DMS53 (cell line): Measurements from ENCODE around the gene GZMB.
A peak's percentile ranks its signal among the peaks of the same experiment; 100 is the strongest.
"Not testable (repeated sequence)": the region's sequence is repeated elsewhere in the genome, so short reads cannot be mapped to it uniquely, and the experiment has no call there.

Experiments
- DNase-seq: peaks from one replicate; lab custom pipeline; 2025; lab: John Stamatoyannopoulos, UW

GZMB gene

GRCh38 chr14:24631749-24632335 lies 2.1 kb downstream of the GZMB start:
- DNase-seq = no peak

DNA sequence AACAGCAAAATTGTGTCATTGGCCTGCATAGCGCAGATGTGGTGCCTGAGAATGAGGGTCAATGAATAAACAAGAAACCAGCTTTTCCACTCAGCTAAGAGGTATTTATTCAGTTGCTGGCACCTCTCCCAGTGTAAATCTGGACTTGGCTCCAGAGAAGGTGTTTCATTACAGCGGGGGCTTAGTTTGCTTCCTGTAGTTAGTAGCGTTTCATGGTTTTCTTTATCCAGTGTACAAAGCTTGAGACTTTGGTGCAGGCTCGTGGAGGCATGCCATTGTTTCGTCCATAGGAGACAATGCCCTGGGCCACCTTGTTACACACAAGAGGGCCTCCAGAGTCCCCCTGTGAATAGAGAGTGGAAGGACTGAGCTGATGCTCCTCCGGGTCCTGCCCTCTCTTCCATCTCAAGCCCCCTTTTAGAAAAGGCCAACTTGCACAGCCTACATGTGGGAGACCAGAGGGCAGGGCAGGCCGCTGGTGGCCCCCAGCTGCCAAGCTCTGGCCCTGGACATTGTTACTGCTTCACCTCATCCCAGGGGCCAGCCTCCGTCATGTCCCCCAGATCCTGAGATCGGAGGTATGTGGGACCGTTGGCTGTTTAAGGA lies 3.0 kb downstream of the GZMB start:
- DNase-seq = peak; percentile 91

- no peak for DNase-seq
Measured at GRCh38 chr14:24630087-24630871, 3.7 kb downstream of the GZMB start.

GRCh38 chr14:24629521-24629920 lies 4.5 kb downstream of the GZMB start:
- no peak for DNase-seq

GRCh38 chr14:24613747-24614146 lies 20.2 kb downstream of the GZMB start:
- no peak for DNase-seq

DNA sequence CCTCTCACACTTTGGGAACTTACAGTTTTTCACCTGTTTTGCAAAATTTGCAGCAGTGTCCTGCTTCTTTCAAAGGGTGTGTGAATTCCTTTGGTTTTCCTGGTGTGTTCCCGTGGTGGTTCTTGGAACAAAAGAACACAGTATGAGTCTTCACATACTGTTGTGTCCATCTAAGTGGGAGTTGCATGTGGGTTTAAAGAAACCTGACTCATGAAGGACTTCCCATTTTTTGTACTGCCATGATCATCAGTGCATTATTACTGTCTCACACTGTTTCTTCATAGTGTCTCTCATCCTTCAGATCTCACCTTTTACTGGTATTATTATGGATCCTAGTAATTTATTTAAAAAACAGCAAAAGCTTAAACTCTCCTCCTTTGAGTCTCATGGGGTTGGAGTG lies 20.7 kb downstream of the GZMB start:
- no peak for DNase-seq

- DNase-seq = peak; percentile 52
Measured at GRCh38 chr14:24612196-24612595, 21.8 kb downstream of the GZMB start.

GRCh38 chr14:24609655-24610344 lies 24.2 kb downstream of the GZMB start, which contains the start of gene GZMH:
Gene GZMH, minus strand, starts transcription at chr14:24609685. Its CDS starts 72 bp downstream, at chr14:24609613.
- no peak for DNase-seq

DNA sequence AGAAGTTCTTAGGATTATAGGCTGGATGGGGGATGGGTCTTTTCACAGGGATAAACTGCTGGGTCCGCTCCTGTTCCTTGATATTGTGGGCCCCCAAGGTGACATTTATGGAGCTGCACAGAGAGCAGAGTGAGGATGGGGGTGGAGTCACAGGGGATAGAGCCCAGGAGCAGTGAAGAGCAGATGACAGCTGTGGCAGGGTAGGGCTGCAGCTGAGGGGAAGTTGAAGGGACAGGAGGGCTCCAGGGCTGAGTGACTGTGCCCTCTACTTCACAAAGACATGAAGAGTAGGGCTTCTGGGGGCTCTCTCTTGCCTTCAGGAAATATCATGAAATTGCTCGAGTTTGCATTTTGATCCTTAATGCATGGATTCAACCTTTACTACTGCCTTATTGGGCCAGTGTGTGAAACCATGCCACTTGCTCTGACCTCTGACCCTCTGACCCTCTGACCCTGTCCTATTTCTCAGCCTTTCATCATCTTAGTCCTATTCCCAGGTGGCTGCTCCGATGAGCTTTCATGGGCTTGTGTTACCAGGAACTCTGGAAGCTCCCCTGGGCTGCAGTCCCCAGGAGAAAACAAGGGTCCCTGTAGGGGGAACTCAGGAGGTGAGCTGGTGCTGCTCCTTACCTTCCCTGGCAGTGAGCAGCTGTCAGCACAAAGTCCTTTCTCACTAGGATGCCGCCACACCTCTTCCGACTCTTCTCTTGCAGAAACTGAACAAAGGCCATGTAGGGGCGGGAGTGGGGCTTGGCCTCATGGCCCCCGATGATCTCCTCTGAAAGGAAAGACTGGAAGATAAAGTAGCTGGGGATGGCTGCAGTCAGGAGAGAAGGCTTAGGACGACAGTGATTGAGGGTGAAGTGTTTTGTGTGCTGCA lies 26.1 kb downstream of the GZMB start:
- no peak for DNase-seq

GRCh38 chr14:24607081-24607480 lies 26.9 kb downstream of the GZMB start:
- DNase-seq = no peak

GRCh38 chr14:24606297-24606696 lies 27.7 kb downstream of the GZMB start:
- no peak for DNase-seq

- peak; percentile 57 for DNase-seq
Measured at GRCh38 chr14:24605435-24606190, 28.4 kb downstream of the GZMB start.

DNA sequence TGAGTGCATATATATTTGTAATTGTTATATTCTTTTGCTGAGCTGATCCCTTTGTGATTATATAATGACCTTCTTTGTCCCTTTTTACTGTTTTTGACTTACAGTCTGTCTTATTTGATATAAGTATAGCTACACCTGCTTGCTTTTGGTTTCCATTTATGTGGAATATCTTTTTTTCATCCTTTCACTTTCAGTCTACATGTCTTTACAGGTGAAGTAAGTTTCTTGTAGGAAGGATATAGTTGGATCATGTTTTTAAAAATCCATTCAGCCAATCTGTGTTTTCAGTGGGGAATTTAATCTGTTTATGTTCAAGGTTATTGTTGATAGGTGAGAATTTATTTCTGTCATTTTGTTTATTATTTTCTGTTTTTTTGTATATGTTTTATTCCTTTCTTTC lies 36.6 kb downstream of the GZMB start:
- no peak for DNase-seq

- DNase-seq = peak; percentile 25
Measured at GRCh38 chr14:24595073-24595808, 38.7 kb downstream of the GZMB start.

DNA sequence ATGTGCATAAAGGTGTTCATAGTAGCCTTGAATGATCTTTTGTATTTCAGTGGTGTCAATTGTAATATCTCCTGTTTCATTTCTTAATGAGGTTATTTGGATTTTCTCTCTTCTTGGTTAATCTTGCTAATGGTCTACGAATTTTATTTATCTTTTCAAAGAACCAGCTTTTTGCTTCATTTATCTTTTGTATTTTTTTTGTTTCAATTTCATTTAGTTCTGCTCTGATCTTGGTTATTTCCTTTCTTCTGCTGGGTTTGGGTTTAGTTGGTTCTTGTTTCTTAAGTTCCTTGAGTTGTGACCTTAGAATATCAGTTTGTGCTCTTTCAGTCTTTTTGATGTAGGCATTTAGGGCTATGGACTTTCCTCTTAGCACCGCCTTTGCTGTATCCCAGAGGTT lies 43.0 kb downstream of the GZMB start:
- not testable (repeated sequence) for DNase-seq

GRCh38 chr14:24584402-24584801 lies 49.6 kb downstream of the GZMB start:
- not testable (repeated sequence) for DNase-seq
